ENCODE measurements around the gene PRDX1.
"Not testable (repeated sequence)": the region's sequence is repeated elsewhere in the genome, so short reads cannot be mapped to it uniquely, and the experiment has no call there.

Gene PRDX1

GRCh38 chr1:45507893-45508292 lies 13.8 kb downstream of the PRDX1 start:
- no peak for DNase-seq (ENCODE audit: insufficient read length, low spot score)
- FAIRE-seq: no peak

- no peak for FAIRE-seq
- no peak for DNase-seq (ENCODE audit: insufficient read length, low spot score)
These were observed 14.5 kb downstream of the PRDX1 start for GRCh38 chr1:45507195-45507594.

GRCh38 chr1:45503462-45504360 lies 18.0 kb downstream of the PRDX1 start:
- DNase-seq (ENCODE audit: insufficient read length, low spot score) (no peak), FAIRE-seq (no peak)

- DNase-seq (ENCODE audit: insufficient read length, low spot score): no peak
- no peak for FAIRE-seq
These were observed 20.2 kb downstream of the PRDX1 start for GRCh38 chr1:45501505-45501859.

GRCh38 chr1:45499415-45499769 lies 22.3 kb downstream of the PRDX1 start:
- FAIRE-seq (no peak), DNase-seq (ENCODE audit: insufficient read length, low spot score) (peak; percentile 18)

GRCh38 chr1:45498279-45498678 lies 23.4 kb downstream of the PRDX1 start:
- DNase-seq (ENCODE audit: insufficient read length, low spot score) (no peak), FAIRE-seq (no peak)

- peak; percentile 44 for DNase-seq (ENCODE audit: insufficient read length, low spot score)
- FAIRE-seq: no peak
These were observed 28.5 kb downstream of the PRDX1 start for GRCh38 chr1:45493116-45493697.

GRCh38 chr1:45492691-45493090 lies 29.0 kb downstream of the PRDX1 start:
- FAIRE-seq (no peak), DNase-seq (ENCODE audit: insufficient read length, low spot score) (no peak)

- FAIRE-seq: no peak
- DNase-seq (ENCODE audit: insufficient read length, low spot score): no peak
These were observed 30.0 kb downstream of the PRDX1 start for GRCh38 chr1:45491487-45492260.

GRCh38 chr1:45490626-45491486 lies 30.8 kb downstream of the PRDX1 start, which contains the start of gene TESK2:
Gene TESK2 (minus strand): TSS chr1:45491163. CDS start chr1:45457785, 33,378 bp downstream.
- peak; percentile 97 for DNase-seq (ENCODE audit: insufficient read length, low spot score)
- FAIRE-seq: peak; percentile 89

GRCh38 chr1:45490121-45490625 lies 31.5 kb downstream of the PRDX1 start:
- DNase-seq (ENCODE audit: insufficient read length, low spot score): no peak
- FAIRE-seq: no peak

- not testable (repeated sequence) for DNase-seq (ENCODE audit: insufficient read length, low spot score); FAIRE-seq
These were observed 32.3 kb downstream of the PRDX1 start for GRCh38 chr1:45489379-45489778.

- DNase-seq (ENCODE audit: insufficient read length, low spot score) (no peak), FAIRE-seq (no peak)
These were observed 32.9 kb downstream of the PRDX1 start for GRCh38 chr1:45488666-45489377.

- FAIRE-seq (no peak), DNase-seq (ENCODE audit: insufficient read length, low spot score) (no peak)
These were observed 35.7 kb downstream of the PRDX1 start for GRCh38 chr1:45485949-45486348.

GRCh38 chr1:45479039-45479748 lies 42.5 kb downstream of the PRDX1 start:
- DNase-seq (ENCODE audit: insufficient read length, low spot score) (no peak), FAIRE-seq (no peak)

- no peak for DNase-seq (ENCODE audit: insufficient read length, low spot score)
- no peak for FAIRE-seq
These were observed 43.4 kb downstream of the PRDX1 start for GRCh38 chr1:45478121-45478814.

- FAIRE-seq (no peak), DNase-seq (ENCODE audit: insufficient read length, low spot score) (no peak)
These were observed 44.0 kb downstream of the PRDX1 start for GRCh38 chr1:45477646-45478045.

GRCh38 chr1:45474194-45474593 lies 47.5 kb downstream of the PRDX1 start:
- not testable (repeated sequence) for DNase-seq (ENCODE audit: insufficient read length, low spot score); FAIRE-seq
